HG03095 (cell line): ENCODE measurements around the gene DNASE1L1.
"Not testable (repeated sequence)": the region's sequence is repeated elsewhere in the genome, so short reads cannot be mapped to it uniquely, and the experiment has no call there.

Source experiments
- ATAC-seq: cut with Tn5 transposase; IDR thresholded peaks from one replicate; pipeline ENCODE4 v1.9.1; 2021; ENCODE audit warnings: moderate library complexity; ENCODE audit not compliant: unreplicated experiment

The DNASE1L1 gene

GRCh38 chrX:154408659-154409221 lies 314 bp downstream of the DNASE1L1 start:
- ATAC-seq = peak; percentile 4

- ATAC-seq = no peak
Observed at GRCh38 chrX:154404625-154405192, 4.3 kb downstream of the DNASE1L1 start.

GRCh38 chrX:154403858-154404257 lies 5.2 kb downstream of the DNASE1L1 start:
- ATAC-seq = no peak

- ATAC-seq = no peak
Observed at GRCh38 chrX:154403192-154403591, 5.9 kb downstream of the DNASE1L1 start.

GRCh38 chrX:154402622-154403127 lies 6.4 kb downstream of the DNASE1L1 start:
- ATAC-seq = no peak

- no peak for ATAC-seq
Observed at GRCh38 chrX:154401918-154402621, 7.0 kb downstream of the DNASE1L1 start.

- no peak for ATAC-seq
Observed at GRCh38 chrX:154401045-154401799, 7.8 kb downstream of the DNASE1L1 start.

- not testable (repeated sequence) for ATAC-seq
Observed at GRCh38 chrX:154400369-154400817, 8.7 kb downstream of the DNASE1L1 start.

- ATAC-seq = no peak
Observed at GRCh38 chrX:154399527-154400368, 9.3 kb downstream of the DNASE1L1 start.

- ATAC-seq = no peak
Observed at GRCh38 chrX:154398668-154399526, 10.2 kb downstream of the DNASE1L1 start.

- peak; percentile 72 for ATAC-seq
Observed at GRCh38 chrX:154397888-154398667, 11.0 kb downstream of the DNASE1L1 start, which contains the start of gene RPL10. TSS of gene RPL10 (plus strand) at chrX:154398377. CDS start at chrX:154398520, 143 bp downstream.

- ATAC-seq = peak; percentile 41
Observed at GRCh38 chrX:154396973-154397887, 11.8 kb downstream of the DNASE1L1 start.

- not testable (repeated sequence) for ATAC-seq
Observed at GRCh38 chrX:154396363-154396762, 12.7 kb downstream of the DNASE1L1 start.

- peak; percentile 68 for ATAC-seq
Observed at GRCh38 chrX:154389812-154390747, 19.0 kb downstream of the DNASE1L1 start.

- not testable (repeated sequence) for ATAC-seq
Observed at GRCh38 chrX:154388649-154389048, 20.4 kb downstream of the DNASE1L1 start.

- peak; percentile 30 for ATAC-seq
Observed at GRCh38 chrX:154388094-154388493, 21.0 kb downstream of the DNASE1L1 start.
